ENCODE results near the gene LTBP2.

DNA sequence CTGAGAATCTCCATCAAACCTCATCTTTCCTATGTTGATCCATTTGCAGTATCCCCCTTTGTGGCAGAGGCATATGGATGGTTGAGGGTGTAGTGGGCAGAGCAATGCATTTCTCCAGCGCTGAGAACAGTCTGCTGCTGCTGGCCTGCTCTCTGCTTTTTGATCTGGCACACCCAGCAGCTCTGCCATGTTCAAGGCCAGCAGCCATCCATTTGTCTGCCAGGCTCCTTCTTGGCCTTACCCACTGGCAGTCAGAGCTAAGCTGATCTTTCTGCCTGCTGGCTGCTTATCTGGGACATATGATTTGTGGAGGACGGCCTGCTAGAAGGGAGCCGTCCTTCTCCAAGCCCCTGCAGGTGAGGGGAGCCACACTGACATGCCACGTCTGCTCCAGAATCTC is 135.9 kb downstream of the LTBP2 start:
- TF ChIP-seq POLR2AphosphoS5 (IDR thresholded peaks at IDR 0.05; ENCODE audit: low read depth, low read length) (no peak), POLR2A (IDR thresholded peaks at IDR 0.05; ENCODE audit: low read depth, low read length) (no peak)

Measured in GM12892 (cell line).